ENCODE measurements around the gene LIPI.
A peak's percentile ranks its signal among the peaks of the same experiment; 100 is the strongest.
"Not testable (repeated sequence)": the region's sequence is repeated elsewhere in the genome, so short reads cannot be mapped to it uniquely, and the experiment has no call there.

The LIPI gene

DNA sequence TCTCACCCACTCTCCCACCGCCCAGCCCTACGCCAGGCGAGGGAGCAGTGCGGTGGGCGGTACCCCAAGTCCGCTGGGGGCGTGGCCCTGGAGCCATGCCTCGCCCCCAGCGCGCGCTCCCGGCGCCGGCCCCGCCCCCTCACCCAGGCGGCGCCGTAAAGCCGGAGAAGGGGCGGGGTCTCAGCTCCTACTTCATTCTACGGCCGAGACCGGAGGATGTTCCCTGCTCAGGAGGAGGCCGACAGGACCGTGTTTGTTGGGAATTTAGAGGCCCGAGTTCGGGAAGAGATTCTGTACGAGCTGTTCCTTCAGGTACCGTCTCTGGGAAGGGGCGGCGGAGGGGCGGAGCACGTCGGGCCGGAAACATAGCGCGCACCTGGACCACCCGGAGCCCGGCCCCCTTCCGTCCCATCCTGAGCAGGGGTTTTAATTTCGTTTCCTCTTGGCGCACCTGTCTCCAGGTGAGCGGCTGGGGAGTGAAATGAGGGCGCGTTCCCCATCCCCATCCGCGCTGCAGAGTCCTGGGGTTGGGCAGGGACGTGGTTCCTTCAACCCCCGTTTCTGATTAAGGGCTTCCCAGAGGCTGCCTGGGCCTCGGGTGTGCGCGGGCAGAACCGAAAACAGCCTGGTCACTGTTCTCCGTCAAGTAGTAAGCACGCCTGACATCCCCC lies 5.4 kb upstream of the LIPI start, which contains the start of gene RBM11:
Gene RBM11 (plus strand): TSS at position 187 of the 671 bp plus-strand sequence. CDS start 30 bp downstream, at position 217.
- H3K4me3 ChIP-seq (replicated peaks; ENCODE audit: low read depth, low read length) = peak within 1 kb of the TSS; percentile 64
- DNase-seq (ENCODE audit: low read depth) = peak; percentile 36
- TF ChIP-seq, protein P1, sequence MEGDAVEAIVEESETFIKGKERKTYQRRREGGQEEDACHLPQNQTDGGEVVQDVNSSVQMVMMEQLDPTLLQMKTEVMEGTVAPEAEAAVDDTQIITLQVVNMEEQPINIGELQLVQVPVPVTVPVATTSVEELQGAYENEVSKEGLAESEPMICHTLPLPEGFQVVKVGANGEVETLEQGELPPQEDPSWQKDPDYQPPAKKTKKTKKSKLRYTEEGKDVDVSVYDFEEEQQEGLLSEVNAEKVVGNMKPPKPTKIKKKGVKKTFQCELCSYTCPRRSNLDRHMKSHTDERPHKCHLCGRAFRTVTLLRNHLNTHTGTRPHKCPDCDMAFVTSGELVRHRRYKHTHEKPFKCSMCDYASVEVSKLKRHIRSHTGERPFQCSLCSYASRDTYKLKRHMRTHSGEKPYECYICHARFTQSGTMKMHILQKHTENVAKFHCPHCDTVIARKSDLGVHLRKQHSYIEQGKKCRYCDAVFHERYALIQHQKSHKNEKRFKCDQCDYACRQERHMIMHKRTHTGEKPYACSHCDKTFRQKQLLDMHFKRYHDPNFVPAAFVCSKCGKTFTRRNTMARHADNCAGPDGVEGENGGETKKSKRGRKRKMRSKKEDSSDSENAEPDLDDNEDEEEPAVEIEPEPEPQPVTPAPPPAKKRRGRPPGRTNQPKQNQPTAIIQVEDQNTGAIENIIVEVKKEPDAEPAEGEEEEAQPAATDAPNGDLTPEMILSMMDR (IDR thresholded peaks at IDR 0.05; ENCODE audit: low read length, missing control alignments) = no peak

DNA sequence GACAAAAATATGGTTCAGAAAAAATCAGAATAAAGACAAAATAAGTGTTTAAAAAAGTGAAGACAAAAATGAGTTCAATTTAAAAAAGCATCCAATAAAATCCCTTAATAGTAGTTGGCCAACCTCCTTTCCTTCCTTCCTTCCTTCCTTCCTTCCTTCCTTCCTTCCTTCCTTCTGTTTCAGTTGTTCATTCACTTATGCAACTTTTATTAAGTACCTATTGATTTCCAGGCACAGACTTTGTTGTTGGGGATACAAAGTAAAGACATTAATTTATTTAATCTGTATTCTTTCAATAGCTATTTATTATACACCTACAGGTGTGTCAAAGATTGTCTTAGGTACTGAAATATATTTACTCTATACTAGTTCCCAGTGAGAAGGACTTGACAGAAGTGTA lies 2.4 kb upstream of the LIPI start:
- H3K4me3 ChIP-seq (replicated peaks; ENCODE audit: low read depth, low read length) = no peak overlapping the region
- TF ChIP-seq, protein P1 (IDR thresholded peaks at IDR 0.05; ENCODE audit: low read length, missing control alignments) = no peak
- no peak for DNase-seq (ENCODE audit: low read depth)

DNA sequence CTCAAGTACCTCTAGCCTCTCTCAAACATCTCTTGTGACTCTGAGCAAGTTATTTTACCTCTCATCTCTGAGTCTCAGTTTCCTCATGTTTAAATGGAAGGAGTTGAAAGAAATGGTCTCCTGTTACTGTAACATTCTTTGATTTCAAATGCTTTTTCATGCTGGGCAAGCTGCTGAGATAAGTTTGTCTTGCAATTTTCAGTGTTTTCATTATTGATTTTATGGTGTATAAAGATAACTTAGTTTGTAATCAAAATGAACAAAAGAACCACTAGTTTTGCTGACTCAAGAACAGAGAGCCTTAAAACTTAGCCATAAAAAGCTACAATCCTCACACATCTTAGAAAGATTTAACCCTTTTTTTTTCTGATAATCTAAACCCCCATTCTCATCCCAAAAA lies 4.5 kb downstream of the LIPI start:
- no peak for DNase-seq (ENCODE audit: low read depth)
- no peak overlapping the region for H3K4me3 ChIP-seq (replicated peaks; ENCODE audit: low read depth, low read length)
- TF ChIP-seq, protein P1 (IDR thresholded peaks at IDR 0.05; ENCODE audit: low read length, missing control alignments) = no peak

DNA sequence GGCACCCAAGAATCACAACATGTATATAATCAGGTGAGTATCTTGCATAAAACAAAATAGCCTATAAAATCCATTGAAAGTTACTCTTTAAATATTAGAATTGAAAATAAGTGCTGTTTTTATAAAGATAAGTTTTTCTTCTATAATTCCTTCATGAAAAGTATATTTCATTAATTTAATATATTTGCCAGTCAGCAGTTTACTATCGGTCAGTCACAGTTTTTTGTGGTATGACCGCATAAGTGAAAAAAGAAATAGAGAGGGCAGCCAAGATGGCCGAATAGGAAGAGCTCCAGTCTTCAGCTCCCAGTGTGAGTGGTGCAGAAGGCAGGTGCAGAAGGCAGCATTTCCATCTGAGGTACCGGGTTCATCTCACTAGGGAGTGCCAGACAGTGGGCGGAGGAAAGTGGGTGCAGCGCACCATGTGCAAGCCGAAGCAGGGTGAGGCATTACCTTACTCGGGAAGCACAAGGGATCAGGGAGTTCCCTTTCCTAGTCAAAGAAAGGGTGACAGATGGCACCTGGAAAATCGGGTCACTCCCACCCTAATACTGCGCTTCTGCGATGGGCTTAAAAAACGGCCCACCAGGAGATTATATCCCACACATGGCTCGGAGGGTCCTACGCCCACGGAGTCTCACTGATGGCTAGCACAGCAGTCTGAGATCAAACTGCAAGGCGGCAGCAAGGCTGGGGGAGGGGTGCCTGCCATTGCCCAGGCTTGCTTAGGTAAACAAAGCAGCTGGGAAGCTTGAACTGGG lies 44.1 kb downstream of the LIPI start:
- H3K4me3 ChIP-seq (replicated peaks; ENCODE audit: low read depth, low read length) = not testable (repeated sequence)

DNA sequence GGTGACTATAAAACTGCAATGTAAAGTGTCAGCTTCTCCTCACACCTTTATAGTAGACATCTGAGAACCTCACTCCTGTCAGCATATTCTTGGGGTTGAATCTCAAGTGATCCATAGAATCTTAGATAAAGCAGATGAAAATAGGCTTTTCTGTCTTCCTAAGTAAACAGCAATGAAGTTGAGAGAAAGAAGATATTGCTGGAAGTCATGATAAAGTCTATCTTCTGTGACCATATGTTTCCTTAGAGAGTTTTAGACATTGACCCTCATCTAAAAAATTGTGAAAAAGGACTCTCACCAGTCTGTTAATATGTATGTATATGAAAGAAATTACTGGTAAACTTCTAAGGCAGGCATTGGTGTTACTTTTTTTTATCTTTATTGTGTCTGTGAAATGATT lies 66.8 kb downstream of the LIPI start:
- DNase-seq (ENCODE audit: low read depth) = no peak
- H3K4me3 ChIP-seq (replicated peaks; ENCODE audit: low read depth, low read length) = no peak overlapping the region
- TF ChIP-seq, protein P1 (IDR thresholded peaks at IDR 0.05; ENCODE audit: low read length, missing control alignments) = no peak

More for the DNA sequence above, 44.1 kb downstream of the LIPI start:
- not testable (repeated sequence) for DNase-seq (ENCODE audit: low read depth)

DNA sequence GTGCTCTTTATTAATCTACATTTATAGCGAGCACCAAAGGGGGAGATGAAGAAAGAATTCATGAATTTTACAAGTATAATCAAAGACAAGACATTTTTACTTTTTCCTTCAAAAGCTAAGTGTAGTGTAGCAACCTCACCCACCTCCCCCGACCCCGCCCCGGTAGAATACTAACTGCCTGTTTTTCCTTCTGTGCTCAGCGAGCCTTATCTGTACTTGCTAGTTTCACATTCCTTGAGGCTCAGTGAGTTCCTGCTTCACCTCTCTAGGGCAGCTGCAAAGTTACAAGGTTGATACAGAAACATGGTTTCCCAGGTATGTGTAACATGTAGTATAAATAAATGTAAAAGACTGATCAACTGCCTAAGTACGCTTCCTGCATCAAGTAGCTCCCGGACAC lies 86.5 kb downstream of the LIPI start:
- TF ChIP-seq, protein P1 (IDR thresholded peaks at IDR 0.05; ENCODE audit: low read length, missing control alignments) = no peak
- DNase-seq (ENCODE audit: low read depth) = no peak
- H3K4me3 ChIP-seq (replicated peaks; ENCODE audit: low read depth, low read length) = no peak overlapping the region

DNA sequence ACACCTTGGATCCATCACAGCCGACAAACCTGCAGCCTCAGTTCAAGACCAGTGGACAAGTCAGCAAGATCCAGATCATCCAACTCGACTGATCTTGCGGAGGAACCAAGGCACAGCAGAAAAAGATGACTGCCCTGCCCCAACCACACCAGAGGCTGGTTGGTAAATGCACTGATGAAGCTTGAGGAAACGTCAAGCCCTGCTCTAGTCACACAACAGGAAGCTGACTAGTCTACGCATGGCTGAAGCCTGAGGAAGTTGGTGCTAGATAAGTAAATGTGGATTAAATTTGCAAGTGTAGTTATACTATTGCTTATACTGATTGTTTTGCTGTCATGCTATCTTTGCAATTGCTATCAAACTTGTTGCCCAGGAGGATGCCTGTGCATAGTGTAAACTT lies 89.0 kb downstream of the LIPI start:
- TF ChIP-seq, protein P1 (IDR thresholded peaks at IDR 0.05; ENCODE audit: low read length, missing control alignments) = no peak
- no peak for DNase-seq (ENCODE audit: low read depth)
- no peak overlapping the region for H3K4me3 ChIP-seq (replicated peaks; ENCODE audit: low read depth, low read length)
